K562 (cell line): ENCODE results near the gene PDE9A.

Experiments
- BRF1 ChIP-seq: IDR thresholded peaks from 3 replicates; pipeline ENCODE4 v1.6.1; 2011; ENCODE audit warnings: borderline replicate concordance, mild to moderate bottlenecking; ENCODE audit not compliant: insufficient read length; ENCODE audit errors: extremely low read depth
- CREBBP ChIP-seq: IDR thresholded peaks from one replicate; pipeline ENCODE4 v1.6.1; 2012; ENCODE audit warnings: low read depth, mild to moderate bottlenecking, control low read depth, inconsistent platforms, low read length
- CTCF ChIP-seq, 3 experiments: IDR thresholded peaks in 2 of 3; conservative IDR thresholded peaks in 1 of 3; 2 replicates each; pipeline ENCODE4 v1.5.1; 2011 to 2012; ENCODE audit warnings: low read length in 3 of 3, mild to moderate bottlenecking in 3 of 3, control low read depth in 2 of 3, improper control_type of control experiment in 1 of 3, inconsistent platforms in 1 of 3, low read depth in 1 of 3, mixed read lengths in 1 of 3, moderate library complexity in 1 of 3; ENCODE audit not compliant: insufficient read depth in 2 of 3
- E2F5 ChIP-seq: sonication (generic); formaldehyde crosslinking; IDR thresholded peaks from 2 replicates; pipeline ENCODE4 v1.8.0; 2022; ENCODE audit warnings: mild to moderate bottlenecking, missing genetic modification reagents
- EZH2 ChIP-seq: IDR thresholded peaks from 2 replicates; pipeline ENCODE4 v1.6.1; 2012; ENCODE audit warnings: low read depth, mild to moderate bottlenecking, inconsistent platforms, low read length, borderline replicate concordance
- GTF2A2 ChIP-seq: IDR thresholded peaks from 2 replicates; pipeline ENCODE4 v1.6.1; 2016; ENCODE audit warnings: mild to moderate bottlenecking, missing genetic modification characterization, missing compliant biosample characterization
- HDAC2 ChIP-seq: fragments of 450-650 bp; IDR thresholded peaks from 2 replicates; pipeline ENCODE4 v1.6.1; 2016; ENCODE audit warnings: mild to moderate bottlenecking
- NFATC3 ChIP-seq: fragments of 450-650 bp; IDR thresholded peaks from 2 replicates; pipeline ENCODE4 v1.6.1; 2017; ENCODE audit warnings: mild to moderate bottlenecking
- PATZ1 ChIP-seq: fragments of 250-450 bp; sonication (Bioruptor Pico); IDR thresholded peaks from 2 replicates; pipeline ENCODE4 v1.5.0; 2020; ENCODE audit warnings: mild to moderate bottlenecking, borderline replicate concordance
- POLR2A ChIP-seq: fragments of 450-650 bp; conservative IDR thresholded peaks from 2 replicates; pipeline ENCODE4 v1.6.1; 2016
- TOE1 ChIP-seq, 2 experiments: fragments of 450-650 bp in 1 of 2; sonication (generic) in 1 of 2; formaldehyde crosslinking in 1 of 2; IDR thresholded peaks; 2 replicates each; pipeline versions ENCODE4 v1.7.1 to v1.8.0; 2016 to 2022; ENCODE audit warnings: borderline replicate concordance in 2 of 2, mild to moderate bottlenecking in 2 of 2, antibody characterized with exemption in 1 of 2, inconsistent platforms in 1 of 2, low read depth in 1 of 2, missing genetic modification reagents in 1 of 2, moderate library complexity in 1 of 2

GRCh38 chr21:42784896-42785451 lies 131.6 kb downstream of the PDE9A start:
- TF ChIP-seq CTCF (IDR thresholded peaks at IDR 0.05 in 2 of 3, conservative IDR thresholded peaks at IDR 0.05 in 1 of 3; ENCODE audit: insufficient read depth in 2 of 3, low read depth in 1 of 3, low read length in 3 of 3) (no peak), HDAC2 (no peak), NFATC3 (no peak), PATZ1 (no peak), EZH2 (no peak), BRF1 (no peak), CREBBP (no peak), POLR2A (no peak), TOE1 (IDR thresholded peaks at IDR 0.05; ENCODE audit: borderline replicate concordance) (no peak), TOE1 (CRISPR knock-in tag; IDR thresholded peaks at IDR 0.05; ENCODE audit: borderline replicate concordance, low read depth) (no peak), GTF2A2 (no peak), E2F5 (CRISPR knock-in tag) (no peak)
